Stimulated activated CD8-positive, alpha-beta memory T cell treated with anti-CD3 and anti-CD28 coated beads, Interleukin-12 subunit alpha, Interleukin-12 subunit beta, amount 100 ng/mL, for 24 hours (primary cell): Measurements from ENCODE around the gene ALK.

Experiments used
- DNase-seq: peaks from one replicate; pipeline ENCODE4 v3.0.0-alpha.2; 2020; ENCODE audit errors: extremely low read depth

ALK gene

GRCh38 chr2:29715655-29716054 is 205.7 kb downstream of the ALK start:
- no peak for DNase-seq

DNA sequence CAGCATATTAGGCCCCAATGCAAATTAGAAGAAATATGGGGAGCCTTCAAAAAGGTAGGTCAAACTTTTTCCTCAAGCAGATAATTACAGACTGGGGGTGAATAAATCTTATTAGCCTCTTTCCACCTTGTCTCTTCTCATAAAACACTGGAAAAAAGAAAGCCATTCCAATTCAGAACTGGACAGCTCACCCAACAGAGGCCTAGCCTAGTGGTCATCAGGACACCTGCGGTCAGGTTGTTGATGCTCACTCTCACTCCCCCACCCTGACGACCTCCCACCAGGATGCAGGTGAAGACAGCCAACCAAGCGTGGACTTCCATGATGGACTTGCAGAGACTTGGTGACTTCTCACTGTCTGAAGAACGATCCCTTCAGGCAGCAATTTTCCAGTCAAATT is 207.1 kb downstream of the ALK start:
- DNase-seq: no peak

- DNase-seq: no peak
These were observed 215.1 kb downstream of the ALK start for GRCh38 chr2:29706171-29706720.

- DNase-seq: no peak
These were observed 215.8 kb downstream of the ALK start for GRCh38 chr2:29705616-29706015.

GRCh38 chr2:29703336-29703735 is 218.1 kb downstream of the ALK start:
- no peak for DNase-seq

- DNase-seq: no peak
These were observed 219.1 kb downstream of the ALK start for GRCh38 chr2:29702276-29702675.

DNA sequence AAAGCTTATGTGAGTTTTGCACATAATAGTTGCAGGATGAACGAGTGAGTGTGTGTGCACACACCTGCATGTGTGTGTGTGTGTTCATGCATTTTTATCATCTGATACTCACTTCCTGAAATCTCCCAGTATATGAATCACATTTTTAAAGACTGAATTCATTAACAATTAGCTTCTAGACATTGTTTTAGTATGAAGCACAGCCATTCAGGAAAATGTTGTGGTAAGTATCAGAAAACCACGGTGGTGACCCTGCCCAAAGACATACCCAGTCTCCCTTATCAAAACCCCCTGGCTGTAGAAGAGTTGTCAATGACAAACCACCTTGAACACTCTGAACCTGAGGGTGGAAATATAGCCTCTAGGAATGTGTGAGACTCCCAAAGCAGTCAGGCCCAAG is 220.8 kb downstream of the ALK start:
- no peak for DNase-seq

GRCh38 chr2:29699045-29699444 is 222.3 kb downstream of the ALK start:
- DNase-seq: no peak

GRCh38 chr2:29698216-29698615 is 223.2 kb downstream of the ALK start:
- DNase-seq: no peak

GRCh38 chr2:29697715-29698114 is 223.7 kb downstream of the ALK start:
- DNase-seq: no peak

GRCh38 chr2:29697181-29697580 is 224.2 kb downstream of the ALK start:
- DNase-seq: no peak

- no peak for DNase-seq
These were observed 226.6 kb downstream of the ALK start for GRCh38 chr2:29694741-29695140.

DNA sequence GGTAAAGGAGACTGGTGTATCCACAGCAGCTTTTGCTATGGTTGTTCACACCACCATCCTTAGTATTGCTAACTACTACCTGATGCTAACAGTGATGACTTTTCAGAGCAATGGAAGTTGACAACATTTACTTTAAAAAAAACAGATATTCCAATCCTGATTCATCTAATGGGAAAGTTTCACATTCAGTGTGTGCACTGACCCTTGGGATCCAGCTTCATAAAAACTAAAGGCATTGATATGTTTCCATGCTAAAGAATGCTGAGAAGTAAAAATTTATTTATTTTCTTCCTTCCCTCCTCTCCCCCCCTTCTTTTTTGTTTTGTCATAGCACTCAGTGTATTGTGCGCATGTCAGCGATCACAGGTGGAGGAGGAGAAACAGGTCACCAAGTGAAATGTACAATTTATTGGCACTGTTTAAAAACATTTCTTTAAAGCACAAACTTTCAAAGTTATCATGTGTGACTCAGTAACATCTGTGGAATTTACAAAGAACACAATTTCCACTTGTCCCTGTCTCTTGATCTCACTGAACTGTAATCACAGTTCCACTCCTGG is 229.9 kb downstream of the ALK start:
- no peak for DNase-seq

GRCh38 chr2:29689666-29690065 is 231.7 kb downstream of the ALK start:
- no peak for DNase-seq

GRCh38 chr2:29688429-29688828 is 233.0 kb downstream of the ALK start:
- DNase-seq: no peak

DNA sequence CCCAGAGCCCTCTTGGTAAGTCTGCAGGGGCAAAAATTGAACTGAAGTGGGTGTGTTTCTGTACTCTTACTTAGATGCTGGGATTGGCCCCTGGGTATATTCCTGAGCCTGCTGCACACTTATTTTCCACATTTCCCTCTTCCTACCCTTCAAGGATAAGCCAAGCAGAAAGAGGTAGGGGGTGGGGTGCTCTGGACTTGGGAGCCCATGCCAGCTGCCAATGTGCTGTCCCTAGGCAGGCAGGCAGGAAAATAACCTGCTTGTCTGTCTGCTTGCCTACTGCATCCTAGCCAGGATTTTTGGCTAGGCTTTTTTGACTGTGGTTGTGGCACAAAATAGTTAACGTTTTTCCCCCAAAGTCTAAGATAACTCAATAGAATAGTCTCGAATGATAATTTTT is 234.3 kb downstream of the ALK start:
- DNase-seq: no peak

DNA sequence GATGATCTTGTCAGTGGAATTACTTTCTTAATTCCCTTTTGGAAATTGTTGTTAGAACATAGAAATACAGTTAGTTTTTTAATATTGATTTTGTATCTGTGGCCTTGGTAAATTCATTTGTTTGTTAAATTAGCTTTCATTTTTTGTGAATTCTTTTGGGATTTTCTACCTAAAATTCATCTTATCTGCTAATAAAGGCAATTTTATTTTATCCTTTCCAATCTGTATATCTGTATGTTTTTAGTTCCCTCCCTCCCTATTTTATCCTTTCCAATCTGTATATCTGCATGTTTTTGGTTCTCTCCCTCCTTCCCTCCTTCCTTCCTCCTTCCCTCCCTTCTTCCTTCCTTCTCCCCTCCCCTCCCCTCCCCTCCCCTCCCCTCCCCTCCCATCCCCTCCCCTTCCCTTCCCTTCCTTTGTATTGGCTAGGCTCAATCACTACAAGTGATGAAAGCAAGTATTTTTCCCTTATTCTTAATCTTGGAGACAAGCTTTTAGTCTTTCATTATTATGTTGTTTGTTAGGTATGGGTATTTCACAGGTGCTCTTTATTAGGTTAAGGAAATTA is 244.4 kb downstream of the ALK start:
- DNase-seq: no peak

DNA sequence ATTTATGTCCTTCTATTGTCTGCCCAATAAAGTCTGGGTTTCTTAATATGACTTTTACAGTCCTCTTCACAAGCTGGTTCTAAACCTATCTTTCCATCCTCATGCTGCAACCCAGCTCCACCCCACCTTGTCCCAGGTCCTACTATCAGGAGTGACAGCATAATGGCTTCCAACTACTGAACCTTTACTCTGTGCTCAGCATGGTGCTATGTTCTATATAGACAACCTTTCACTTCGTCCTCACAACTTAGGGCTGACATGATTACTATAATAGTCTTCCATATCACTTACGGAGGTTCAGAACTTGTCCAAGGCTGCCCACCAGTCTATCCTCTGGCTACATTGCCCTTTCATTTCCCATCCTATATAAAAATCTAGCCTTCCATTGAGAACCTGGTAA is 256.8 kb downstream of the ALK start:
- DNase-seq: no peak

- no peak for DNase-seq
These were observed 258.1 kb downstream of the ALK start for GRCh38 chr2:29663268-29663667.

- no peak for DNase-seq
These were observed 258.5 kb downstream of the ALK start for GRCh38 chr2:29662861-29663260.

DNA sequence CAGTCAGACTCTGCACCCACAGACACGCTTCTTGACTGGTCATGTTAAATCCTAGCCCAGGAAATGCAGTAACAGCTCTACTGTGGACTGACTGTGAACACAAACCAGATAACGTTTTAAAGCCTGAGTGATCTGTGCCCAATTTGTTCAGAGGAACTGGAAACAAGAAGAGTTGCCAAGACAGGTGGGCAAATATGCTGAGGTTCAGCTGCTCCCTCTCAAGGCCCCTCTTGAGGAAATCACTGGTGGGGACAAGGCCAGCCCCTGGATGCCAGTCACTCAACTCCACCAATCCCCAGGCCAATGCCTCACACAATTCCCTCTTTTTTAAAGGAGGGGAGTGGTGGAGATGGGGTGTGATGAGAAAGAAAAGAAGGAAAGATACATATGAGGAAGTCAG is 261.2 kb downstream of the ALK start:
- DNase-seq: no peak

DNA sequence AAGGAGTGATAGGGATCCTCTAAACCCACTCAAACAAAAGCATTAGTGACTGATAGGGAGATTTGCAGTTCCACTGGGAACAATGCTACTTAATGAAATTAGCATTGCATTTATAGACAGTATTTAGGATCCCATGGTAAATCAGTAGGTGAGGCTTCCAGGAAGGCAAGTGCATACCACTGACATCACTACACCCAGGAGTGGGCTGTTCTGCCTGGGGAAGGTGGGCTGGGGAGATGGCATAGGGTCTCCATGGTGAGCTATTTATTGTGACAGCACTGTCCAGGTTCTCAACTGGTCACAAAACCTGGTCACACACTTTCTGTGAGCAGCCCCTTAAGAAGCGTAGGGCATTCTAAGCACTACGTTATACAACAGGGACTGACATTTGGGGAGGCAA is 262.2 kb downstream of the ALK start:
- no peak for DNase-seq

GRCh38 chr2:29657674-29658073 is 263.7 kb downstream of the ALK start:
- DNase-seq: no peak
